Naive B cell (primary cell): ENCODE measurements around the gene GPR132. TPM values are rescaled to one million over a fixed set of nuclear protein-coding genes. Genes with fewer than 3 reads are reported as not detected.

Experiments
- ATAC-seq, 2 donors: fragments of 150-1000 bp; cut with Tn5 transposase; 2 replicates each; pipeline ENCODE4 v1.10.0; 2021; ENCODE audit warnings: low read depth in 2 of 2, mild to moderate bottlenecking in 2 of 2, moderate library complexity in 2 of 2
- DNase-seq: peaks from one replicate; pipeline ENCODE4 v3.0.0; 2022
- H3K27ac Mint-ChIP-seq, 6 donors: one replicate each; pipeline ENCODE4 v1.8.0; 2020 to 2022; ENCODE audit warnings: mild to moderate bottlenecking in 6 of 6, mixed read lengths in 6 of 6, moderate library complexity in 5 of 6, inconsistent platforms in 2 of 6
- H3K27me3 Mint-ChIP-seq, 3 donors: one replicate each; pipeline ENCODE4 v1.8.0; 2021 to 2022; ENCODE audit warnings: mixed read lengths in 3 of 3, mild to moderate bottlenecking in 1 of 3
- H3K36me3 Mint-ChIP-seq, 2 donors: one replicate each; pipeline ENCODE4 v1.8.0; 2020 to 2022; ENCODE audit warnings: mixed read lengths in 2 of 2, inconsistent platforms in 1 of 2, mild to moderate bottlenecking in 1 of 2
- H3K4me1 Mint-ChIP-seq, 3 donors: one replicate each; pipeline ENCODE4 v1.8.0; 2020 to 2022; ENCODE audit warnings: mixed read lengths in 3 of 3, inconsistent platforms in 1 of 3, mild to moderate bottlenecking in 1 of 3, moderate library complexity in 1 of 3
- H3K4me3 Mint-ChIP-seq, 8 donors: one replicate each; pipeline ENCODE4 v1.8.0; 2020 to 2022; ENCODE audit warnings: mild to moderate bottlenecking in 8 of 8, mixed read lengths in 8 of 8, moderate library complexity in 8 of 8, inconsistent platforms in 2 of 8
- H3K9me3 Mint-ChIP-seq, 7 donors: one replicate each; pipeline ENCODE4 v1.8.0; 2020 to 2022; ENCODE audit warnings: mixed read lengths in 7 of 7, mild to moderate bottlenecking in 5 of 7, inconsistent platforms in 2 of 7, moderate library complexity in 1 of 7
- polyA plus RNA-seq, 6 donors: library from polyadenylated mRNA; unstranded; fragments of 300-500 nt; fragmentation: Illumina TruSeq; gene quantifications; one replicate each; pipeline ENCODE4 v1.2.3, GENCODE V29; 2021; ENCODE audit warnings: low read depth in 6 of 6

GPR132 gene
- polyA plus RNA-seq, 6 donors from 2014 or later = 8.2 to 33.0 (median 10.8) TPM

DNA sequence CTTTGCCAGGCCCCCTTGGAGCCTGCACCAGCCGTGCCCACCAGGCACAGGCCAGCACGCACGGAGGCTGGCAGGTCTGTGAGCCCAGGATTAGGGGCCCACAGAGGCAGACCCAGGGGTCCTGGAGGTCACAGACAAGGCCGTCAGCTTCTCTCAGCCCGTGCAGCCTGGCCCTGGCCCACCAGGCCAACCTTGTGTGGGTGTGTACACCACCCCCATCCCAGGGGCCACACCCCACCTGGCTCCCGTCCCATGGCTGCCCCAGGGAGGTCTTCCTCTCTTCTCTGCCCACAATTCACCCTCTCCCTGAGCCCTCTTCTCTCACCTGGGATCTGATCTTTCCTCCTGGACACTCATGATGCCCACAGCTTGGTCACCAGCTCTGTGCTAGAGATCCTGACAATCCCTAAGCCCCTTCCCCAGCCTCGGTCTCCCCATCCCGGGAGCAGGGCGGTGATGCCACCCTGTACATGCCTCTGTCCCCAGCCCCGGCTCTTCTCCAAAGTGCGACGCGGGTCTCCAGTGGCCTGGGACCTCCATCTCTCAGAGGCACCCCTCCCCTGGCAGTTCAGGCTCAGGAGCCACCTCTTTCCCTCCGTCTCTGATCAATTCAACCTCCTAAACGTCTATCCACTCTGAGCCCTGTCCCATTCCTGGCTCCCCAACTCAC, 31.1 kb upstream of the GPR132 start:
- DNase-seq = no peak
- ATAC-seq = no peak
- H3K27me3 Mint-ChIP-seq = peaks cover 14 to 34% (median 19%) of the 10 kb centered on the region in 3 donors
- H3K4me1 Mint-ChIP-seq = peaks cover 10 to 22% (median 18%) of the 10 kb centered on the region in 3 donors
- H3K9me3 Mint-ChIP-seq = peaks cover 0 to 6% (median 4%) of the 10 kb centered on the region in 7 donors
- H3K36me3 Mint-ChIP-seq = peaks cover 0 to 7% of the 10 kb centered on the region in 2 donors
- peak overlapping the region in 5 of 8 donors; percentile 9 to 78 (median 29) for H3K4me3 Mint-ChIP-seq
- H3K27ac Mint-ChIP-seq = peak overlapping the region in 1 of 6 donors; percentile 42

DNA sequence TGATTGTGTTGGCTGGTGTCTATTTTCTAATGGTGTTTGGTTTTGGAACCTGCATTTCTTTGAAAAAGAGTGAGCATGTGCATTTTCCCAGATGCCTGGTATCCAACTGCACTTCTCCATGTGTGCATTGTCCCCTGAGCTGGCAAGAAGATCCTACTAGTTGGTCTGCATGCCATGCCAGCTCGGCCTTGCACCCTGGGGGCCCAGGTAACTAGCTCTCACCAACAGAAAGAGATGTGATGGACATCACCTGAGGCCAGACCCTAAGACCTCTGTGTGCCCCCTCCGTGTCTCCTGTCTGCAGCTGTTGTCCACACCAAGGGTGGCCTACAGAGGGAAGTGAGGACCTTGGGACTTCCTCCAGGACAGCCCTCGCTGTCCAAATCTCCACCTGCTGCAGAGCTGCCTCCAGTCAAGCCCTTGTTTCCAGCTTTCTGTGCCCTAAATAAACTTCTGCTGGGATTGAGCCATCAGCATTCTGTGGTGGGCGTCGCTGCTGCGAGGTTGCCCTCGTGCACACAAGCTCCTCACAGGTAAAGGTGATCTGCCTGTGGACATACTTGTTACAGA, 30.1 kb upstream of the GPR132 start:
- no peak for ATAC-seq
- no peak for DNase-seq
- peaks cover 0 to 7% of the 10 kb centered on the region in 2 donors for H3K36me3 Mint-ChIP-seq
- peaks cover 0 to 6% (median 4%) of the 10 kb centered on the region in 7 donors for H3K9me3 Mint-ChIP-seq
- peak overlapping the region in 3 of 6 donors; percentile 26 to 75 (median 41) for H3K27ac Mint-ChIP-seq
- peaks cover 11 to 28% (median 22%) of the 10 kb centered on the region in 3 donors for H3K4me1 Mint-ChIP-seq
- peak overlapping the region in 7 of 8 donors; percentile 29 to 80 (median 73) for H3K4me3 Mint-ChIP-seq
- H3K27me3 Mint-ChIP-seq = peaks cover 18 to 29% (median 24%) of the 10 kb centered on the region in 3 donors

DNA sequence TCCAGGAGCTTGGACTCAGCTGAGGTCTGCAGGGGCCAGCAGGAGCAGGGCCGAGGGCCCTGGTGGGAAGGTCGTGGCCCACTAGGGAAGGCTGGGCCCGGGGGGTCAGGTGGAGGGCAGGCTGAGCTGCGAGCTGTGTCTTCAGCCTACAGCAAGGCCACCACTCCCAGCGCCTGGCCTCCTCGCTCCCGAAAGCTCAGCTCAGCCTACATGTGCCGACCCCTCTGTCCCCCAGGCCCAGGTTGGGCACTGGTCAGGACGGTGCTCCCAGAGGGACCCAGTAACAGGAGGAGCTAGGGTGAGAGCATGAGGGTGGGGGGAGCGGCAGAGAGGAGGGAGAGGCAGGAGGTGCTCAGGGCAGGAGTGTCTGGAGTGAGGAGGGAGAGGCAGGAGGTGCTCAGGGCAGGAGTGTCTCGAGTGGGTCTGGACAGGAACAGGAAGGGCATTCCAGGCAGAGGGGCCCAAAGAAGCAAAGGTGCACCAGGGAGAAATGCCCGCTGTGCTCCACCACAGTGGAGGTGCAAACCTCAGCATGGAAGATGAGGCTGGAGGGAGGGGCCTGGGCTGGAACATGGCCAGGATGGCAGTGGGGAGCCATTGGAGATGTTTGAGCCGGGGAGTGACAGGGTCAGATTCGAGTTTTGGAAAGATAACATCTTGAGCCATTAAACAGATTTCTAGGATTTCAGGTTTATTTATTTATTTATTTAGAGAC, 29.1 kb upstream of the GPR132 start:
- Mint-ChIP-seq H3K4me3 (peak overlapping the region; percentile 74 to 87 (median 82)), H3K4me1 (peaks cover 11 to 30% (median 23%) of the 10 kb centered on the region in 3 donors), H3K36me3 (peaks cover 0 to under 1% of the 10 kb centered on the region in 2 donors), H3K27me3 (peaks cover 11 to 20% (median 19%) of the 10 kb centered on the region in 3 donors), H3K27ac (peak overlapping the region in 4 of 6 donors; percentile 49 to 96 (median 64)), H3K9me3 (peaks cover 0 to 2% (median 0%) of the 10 kb centered on the region in 7 donors)
- DNase-seq (no peak), ATAC-seq (no peak)

DNA sequence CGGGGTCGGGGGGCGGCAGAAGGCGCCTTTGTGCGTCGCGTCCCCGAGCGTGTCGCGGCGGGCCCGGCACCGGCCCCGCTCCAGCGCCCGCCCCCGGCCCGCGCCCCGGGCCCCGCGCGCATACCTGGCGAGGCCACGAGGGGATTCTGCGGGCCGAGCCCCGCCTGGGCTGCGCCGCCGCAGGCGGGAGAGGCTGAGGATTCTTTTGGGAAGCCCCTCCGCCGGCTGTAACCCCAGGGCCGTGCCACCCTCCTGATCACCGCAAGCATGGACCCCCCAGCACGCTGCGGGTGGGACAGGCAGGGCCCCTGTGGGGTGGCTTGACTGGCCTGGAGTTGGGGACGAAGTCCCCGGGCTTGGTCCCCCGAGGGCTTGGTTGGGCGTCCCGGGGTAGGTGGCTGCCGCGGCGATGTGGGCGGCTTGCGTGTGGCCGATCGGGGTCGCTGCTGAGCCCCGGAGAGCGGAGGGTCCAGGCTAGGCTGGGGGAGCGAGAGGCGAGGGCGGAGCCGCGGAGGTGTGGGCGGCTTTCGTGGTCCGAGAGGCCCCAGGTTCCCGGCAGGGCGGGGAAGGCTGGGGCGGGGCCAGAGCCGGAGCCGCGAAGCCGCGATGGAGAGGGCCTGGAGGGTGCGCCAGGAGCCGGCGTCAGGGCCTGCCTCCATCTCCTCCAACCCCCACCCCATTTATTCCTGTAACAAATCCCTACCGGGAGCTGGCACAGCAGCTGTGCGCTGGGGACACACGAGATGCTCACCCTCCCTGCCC, 28.4 kb upstream of the GPR132 start:
- H3K4me1 Mint-ChIP-seq = peaks cover 14 to 30% (median 23%) of the 10 kb centered on the region in 3 donors
- H3K36me3 Mint-ChIP-seq = no peaks in the 10 kb centered on the region
- H3K9me3 Mint-ChIP-seq = no peaks in the 10 kb centered on the region
- peak; percentile 61 to 64 for ATAC-seq
- H3K27ac Mint-ChIP-seq = peak overlapping the region in 2 of 6 donors; percentile 49 to 76
- H3K27me3 Mint-ChIP-seq = peaks cover 8 to 20% (median 17%) of the 10 kb centered on the region in 3 donors
- peak; percentile 53 for DNase-seq
- peak overlapping the region; percentile 68 to 87 (median 82) for H3K4me3 Mint-ChIP-seq

DNA sequence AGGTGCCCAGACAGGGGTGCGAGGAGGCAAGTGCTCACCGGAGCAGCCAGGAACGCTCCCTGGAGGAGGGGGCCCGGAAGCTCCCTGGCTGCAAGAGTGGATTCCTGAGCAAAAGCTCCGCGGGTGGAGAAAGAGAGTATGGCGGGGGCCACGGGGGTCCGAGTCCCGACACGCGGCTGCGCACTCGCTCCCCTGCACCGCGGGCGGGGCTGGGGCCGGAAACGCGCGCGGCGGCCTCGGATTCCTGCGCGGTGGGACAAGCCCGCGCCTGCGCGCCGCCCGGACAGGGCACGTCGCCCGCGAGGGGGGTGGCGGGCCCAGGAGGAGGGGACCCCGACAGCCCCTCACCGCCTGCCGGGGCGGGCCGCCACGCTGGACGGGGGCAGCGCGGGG, 27.8 kb upstream of the GPR132 start:
- peaks cover 16 to 30% (median 26%) of the 10 kb centered on the region in 3 donors for H3K4me1 Mint-ChIP-seq
- ATAC-seq (peak; percentile 57 to 60), DNase-seq (peak; percentile 55)
- H3K27me3 Mint-ChIP-seq = peaks cover 5 to 20% (median 20%) of the 10 kb centered on the region in 3 donors
- H3K36me3 Mint-ChIP-seq = no peaks in the 10 kb centered on the region
- H3K4me3 Mint-ChIP-seq = peak overlapping the region; percentile 76 to 92 (median 85)
- peak overlapping the region in 3 of 6 donors; percentile 47 to 94 (median 89) for H3K27ac Mint-ChIP-seq
- H3K9me3 Mint-ChIP-seq = no peaks in the 10 kb centered on the region

DNA sequence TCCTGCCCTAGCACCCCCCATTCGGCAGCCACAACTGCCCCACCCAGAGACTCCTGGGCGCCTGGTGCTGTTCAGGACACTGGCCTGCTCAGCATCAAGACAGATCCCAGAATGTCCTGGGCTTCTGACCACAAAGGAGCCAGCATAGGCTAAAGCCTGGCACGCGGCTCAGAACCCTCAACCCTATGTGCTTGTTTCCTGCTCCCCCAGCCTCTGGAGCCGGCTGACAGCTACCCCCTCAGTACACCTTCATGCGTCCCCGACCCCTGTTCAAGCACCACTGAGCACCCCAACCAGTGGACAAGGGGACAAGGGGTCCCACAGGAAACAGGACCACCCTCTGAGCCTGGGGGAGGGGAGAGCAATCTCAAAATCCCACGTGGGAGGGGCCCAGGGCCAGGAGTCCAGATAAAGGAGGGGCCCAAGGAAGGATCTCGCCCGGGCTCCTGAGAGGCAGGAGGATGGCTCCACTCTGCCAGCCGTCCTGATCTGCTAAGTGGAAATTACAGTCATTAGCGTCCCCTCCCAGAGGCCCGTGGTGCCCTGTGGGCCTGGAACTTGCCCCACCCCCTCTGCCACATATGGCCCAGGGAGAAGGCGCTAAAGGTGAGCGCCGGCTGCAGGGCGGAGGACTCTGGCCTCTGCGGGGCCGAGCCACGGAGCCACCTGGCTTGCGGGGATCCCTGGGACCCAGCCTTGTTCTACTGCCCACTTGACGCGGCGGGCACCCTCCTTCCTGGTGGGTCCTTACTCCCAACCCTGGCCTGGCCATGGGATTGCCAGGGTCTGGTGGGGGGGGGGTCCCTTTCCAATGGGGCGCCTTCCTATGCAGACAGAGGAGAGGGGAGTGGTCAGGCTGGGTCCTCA, 27.2 kb upstream of the GPR132 start:
- no peaks in the 10 kb centered on the region for H3K36me3 Mint-ChIP-seq
- peak overlapping the region; percentile 76 to 92 (median 85) for H3K4me3 Mint-ChIP-seq
- peaks cover 16 to 30% (median 26%) of the 10 kb centered on the region in 3 donors for H3K4me1 Mint-ChIP-seq
- peak overlapping the region in 5 of 6 donors; percentile 74 to 94 (median 84) for H3K27ac Mint-ChIP-seq
- H3K9me3 Mint-ChIP-seq = no peaks in the 10 kb centered on the region
- ATAC-seq = no peak
- H3K27me3 Mint-ChIP-seq = peaks cover 4 to 20% (median 17%) of the 10 kb centered on the region in 3 donors
- DNase-seq = no peak

DNA sequence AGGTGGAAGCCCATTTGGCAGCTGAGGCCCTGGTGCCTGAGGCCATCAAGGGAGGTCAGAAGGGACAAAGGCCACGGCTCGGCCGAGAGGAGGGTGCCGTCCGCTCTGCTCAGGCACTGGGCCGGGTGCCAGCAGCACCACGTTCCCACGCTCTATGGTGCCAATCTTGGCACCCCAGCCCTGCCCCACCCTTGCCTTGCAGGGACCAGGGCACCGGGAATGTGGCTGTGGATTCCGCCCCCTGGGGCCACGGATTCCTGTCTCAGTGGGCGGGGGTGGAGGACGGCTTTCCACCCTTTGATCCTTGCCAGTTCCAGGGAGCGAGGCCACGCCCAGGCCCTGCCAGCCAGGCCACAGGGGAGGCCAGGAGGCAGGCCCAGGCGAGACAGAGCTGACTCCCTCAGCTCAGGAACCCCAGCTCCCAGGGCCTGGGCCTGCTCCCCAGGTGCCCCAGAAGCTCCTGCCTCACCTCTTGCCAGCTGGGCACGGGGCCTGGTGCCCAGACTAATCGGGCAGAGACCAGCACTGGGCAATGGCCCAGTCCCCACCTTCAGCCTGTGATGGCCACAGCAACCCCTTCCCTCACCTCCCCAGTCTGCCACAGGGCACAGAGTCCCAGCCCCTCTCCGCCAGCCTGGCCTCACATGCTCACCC, 26.4 kb upstream of the GPR132 start:
- H3K27ac Mint-ChIP-seq = peak overlapping the region in 4 of 6 donors; percentile 74 to 89 (median 84)
- ATAC-seq (no peak), DNase-seq (no peak)
- H3K36me3 Mint-ChIP-seq = no peaks in the 10 kb centered on the region
- H3K9me3 Mint-ChIP-seq = no peaks in the 10 kb centered on the region
- H3K27me3 Mint-ChIP-seq = peaks cover 4 to 18% (median 9%) of the 10 kb centered on the region in 3 donors
- peak overlapping the region in 6 of 8 donors; percentile 44 to 87 (median 71) for H3K4me3 Mint-ChIP-seq
- peaks cover 16 to 35% (median 29%) of the 10 kb centered on the region in 3 donors for H3K4me1 Mint-ChIP-seq

DNA sequence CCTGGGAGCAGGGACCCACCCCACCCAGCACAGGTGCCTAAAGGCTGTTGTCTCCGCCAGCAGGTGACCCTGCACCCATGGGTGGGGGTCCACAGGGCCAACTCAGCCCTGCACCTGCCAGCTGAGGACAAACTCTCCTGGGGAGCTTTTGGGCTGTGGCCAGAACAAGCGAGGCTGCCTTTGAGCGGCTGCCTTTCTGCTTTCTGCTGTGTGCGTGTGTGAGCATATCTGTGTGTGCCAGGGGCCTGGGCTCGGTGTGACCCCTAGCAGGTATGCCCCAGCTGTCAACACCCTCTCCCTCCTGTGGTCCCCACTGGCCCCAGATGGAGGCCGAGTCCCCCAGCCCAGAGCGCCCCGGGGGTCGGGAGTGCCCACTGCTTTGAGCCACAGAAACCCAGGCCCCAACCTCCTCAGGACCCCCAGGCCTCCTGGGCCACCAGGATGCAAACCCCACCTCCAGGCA, 25.9 kb upstream of the GPR132 start:
- Mint-ChIP-seq H3K27ac (peak overlapping the region in 1 of 6 donors; percentile 38), H3K4me3 (peak overlapping the region in 1 of 8 donors; percentile 70), H3K9me3 (no peaks in the 10 kb centered on the region), H3K36me3 (no peaks in the 10 kb centered on the region), H3K27me3 (peaks cover 4 to 14% (median 6%) of the 10 kb centered on the region in 3 donors), H3K4me1 (peaks cover 18 to 39% (median 27%) of the 10 kb centered on the region in 3 donors)
- ATAC-seq (no peak), DNase-seq (no peak)

DNA sequence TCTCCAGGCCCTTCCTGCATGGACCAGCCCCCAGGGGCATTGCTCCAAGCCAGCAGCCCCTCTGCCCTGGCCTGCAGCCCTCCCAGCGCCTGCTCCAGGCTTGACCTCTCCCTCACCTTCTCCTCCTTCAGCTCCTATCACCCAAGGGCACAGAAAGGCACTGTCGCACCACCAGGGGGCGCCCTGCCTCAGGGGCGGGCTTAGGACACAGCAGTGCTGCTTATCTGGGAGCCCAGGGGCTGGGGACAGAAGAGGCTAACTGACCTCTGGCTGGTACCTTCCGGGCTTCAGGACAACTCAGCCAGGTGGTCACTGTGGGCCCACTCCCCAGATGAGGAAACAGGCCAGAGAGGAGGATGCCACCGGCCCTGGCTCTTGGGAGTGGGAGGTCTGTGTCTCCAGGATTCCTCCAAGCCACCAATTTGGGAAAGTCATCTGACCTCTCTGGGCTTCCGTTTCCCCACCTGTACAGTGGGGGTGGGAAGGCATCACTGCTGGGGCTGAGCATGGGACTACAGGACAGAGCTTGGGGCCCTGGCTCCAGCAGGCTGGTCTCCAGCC, 25.3 kb upstream of the GPR132 start:
- H3K4me3 Mint-ChIP-seq = peak overlapping the region in 5 of 8 donors; percentile 3 to 74 (median 40)
- ATAC-seq (peak; percentile 42 to 46), DNase-seq (peak; percentile 80)
- H3K4me1 Mint-ChIP-seq = peaks cover 18 to 39% (median 27%) of the 10 kb centered on the region in 3 donors
- peaks cover 4 to 14% (median 6%) of the 10 kb centered on the region in 3 donors for H3K27me3 Mint-ChIP-seq
- peak overlapping the region in 4 of 6 donors; percentile 2 to 83 (median 62) for H3K27ac Mint-ChIP-seq
- no peaks in the 10 kb centered on the region for H3K9me3 Mint-ChIP-seq
- H3K36me3 Mint-ChIP-seq = no peaks in the 10 kb centered on the region

DNA sequence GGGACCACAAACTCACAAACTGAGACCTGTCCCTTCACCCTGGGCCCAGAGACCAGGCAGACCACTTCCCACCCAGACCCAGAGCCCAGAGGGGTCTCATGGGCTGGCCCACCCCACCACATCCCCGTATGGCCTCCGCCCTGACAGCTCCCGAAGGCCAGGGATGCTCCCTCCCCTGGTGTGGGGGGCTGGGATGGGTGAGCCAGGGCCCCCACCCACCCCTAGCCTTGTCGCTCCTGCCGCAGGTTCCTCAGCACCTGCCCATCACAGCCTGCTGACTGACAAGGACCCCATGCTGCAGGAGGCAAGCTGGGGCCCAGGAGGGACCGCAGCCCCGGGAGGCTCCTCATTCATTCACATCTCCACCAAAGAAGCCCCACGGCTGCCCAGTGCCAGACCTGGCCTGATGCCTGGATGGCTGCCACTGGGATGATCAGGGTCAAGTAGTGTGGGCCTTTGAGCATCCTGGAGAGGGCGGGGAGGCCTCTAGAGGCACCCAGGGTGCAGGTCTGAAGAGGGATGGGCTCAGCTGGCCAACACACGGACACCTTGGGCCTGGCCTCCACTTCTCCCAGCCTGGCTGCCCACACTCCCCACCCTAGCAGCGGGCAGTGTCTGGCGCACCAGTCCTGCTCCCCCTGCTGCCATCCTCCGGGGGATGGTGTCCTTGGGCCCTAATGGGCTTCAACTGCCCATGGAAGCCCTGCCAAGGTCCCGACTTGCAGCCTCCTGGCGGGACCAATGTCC, 24.7 kb upstream of the GPR132 start:
- DNase-seq (no peak), ATAC-seq (no peak)
- H3K36me3 Mint-ChIP-seq = no peaks in the 10 kb centered on the region
- peak overlapping the region in 2 of 6 donors; percentile 30 to 63 for H3K27ac Mint-ChIP-seq
- H3K4me1 Mint-ChIP-seq = peaks cover 18 to 39% (median 27%) of the 10 kb centered on the region in 3 donors
- peak overlapping the region in 2 of 8 donors; percentile 3 to 70 for H3K4me3 Mint-ChIP-seq
- H3K9me3 Mint-ChIP-seq = no peaks in the 10 kb centered on the region
- peaks cover 4 to 14% (median 6%) of the 10 kb centered on the region in 3 donors for H3K27me3 Mint-ChIP-seq
